HL-60/S4 (cell line): ENCODE results near the gene SNX30.
"Not testable (repeated sequence)": the region's sequence is repeated elsewhere in the genome, so short reads cannot be mapped to it uniquely, and the experiment has no call there.

ENCODE experiments used
- in situ Hi-C: fragments of 300-500 bp; cut with MboI; formaldehyde crosslinking; loops from 2 replicates; pipeline ENCODE4 v1.14.3; 2022; ENCODE audit warnings: low sequenced_read_pairs

The SNX30 gene

DNA sequence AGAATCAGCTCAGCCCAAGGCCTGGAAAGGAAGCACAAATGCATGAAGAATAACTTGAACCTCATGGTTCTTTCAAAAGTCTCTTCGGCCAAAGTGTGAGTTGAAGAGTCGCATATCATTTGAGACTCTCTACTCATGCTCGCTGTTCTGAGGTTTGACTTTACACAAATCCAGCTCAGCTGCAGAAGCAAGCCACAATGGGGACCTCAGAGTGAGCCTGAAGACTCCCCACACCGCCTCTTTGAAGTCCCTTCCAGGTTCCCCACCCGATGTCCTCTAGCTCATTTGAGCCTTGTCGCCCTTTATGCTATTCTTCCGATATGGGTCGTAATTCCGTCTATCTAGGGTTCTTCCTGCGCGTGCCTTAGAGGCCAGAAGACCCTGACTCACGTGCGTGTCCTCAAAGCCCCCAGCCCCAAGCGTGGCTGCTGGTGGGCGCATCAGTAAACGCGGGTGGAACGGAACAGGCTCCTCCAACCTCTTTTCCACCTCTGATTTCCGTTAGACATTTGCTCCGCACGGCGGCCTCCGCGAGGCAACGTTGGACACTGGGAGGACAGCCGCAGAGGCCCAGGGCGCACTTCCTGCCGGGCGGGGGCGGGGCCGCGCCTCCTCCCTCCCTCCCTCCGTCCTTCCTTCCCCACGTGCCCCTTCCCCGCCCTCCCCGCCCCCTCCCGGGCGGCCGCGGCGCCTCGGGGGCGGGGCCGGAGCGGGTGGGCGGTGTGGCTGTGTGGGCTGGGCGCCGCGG is at the start of gene SNX30:
Gene SNX30, plus strand, starts transcription at position 745 of the 748 bp plus-strand sequence. CDS start 242 bp downstream, outside the sequence.
- in situ Hi-C loops, result no loop called here

- in situ Hi-C loops, result no loop called here
Measured at GRCh38 chr9:112703304-112703703, 47.3 kb upstream of the SNX30 start.

DNA sequence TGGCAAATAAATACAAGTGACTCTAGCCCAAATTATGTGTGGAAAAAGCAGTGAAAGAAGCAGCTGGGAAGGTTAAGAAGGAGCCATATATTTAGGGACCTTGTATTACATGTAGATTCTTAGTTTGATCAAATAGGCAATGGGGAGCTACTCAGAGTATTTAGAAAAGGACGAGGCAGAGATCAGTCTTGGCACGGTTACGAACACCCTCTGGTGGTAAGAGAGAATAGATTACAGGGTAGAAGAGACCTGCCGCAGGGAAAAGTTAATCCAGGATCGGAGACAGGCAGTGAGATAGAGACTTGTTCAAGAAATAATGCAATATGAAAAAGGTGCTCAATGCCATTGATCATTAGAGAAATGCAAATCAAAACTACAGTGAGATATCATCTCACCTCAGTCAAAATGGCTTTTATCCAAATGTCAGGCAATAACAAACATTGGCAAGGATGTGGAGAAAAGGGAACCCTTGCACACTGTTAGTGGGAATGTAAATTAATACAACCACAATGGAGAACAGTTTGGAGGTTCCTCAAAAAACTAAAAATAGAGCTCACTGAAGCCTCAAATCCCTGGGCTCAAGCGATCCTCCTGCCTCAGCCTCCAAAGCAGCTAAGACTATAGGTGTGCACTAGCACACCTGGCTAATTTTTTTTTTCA is 44.7 kb upstream of the SNX30 start:
- in situ Hi-C loops, result no loop called here

DNA sequence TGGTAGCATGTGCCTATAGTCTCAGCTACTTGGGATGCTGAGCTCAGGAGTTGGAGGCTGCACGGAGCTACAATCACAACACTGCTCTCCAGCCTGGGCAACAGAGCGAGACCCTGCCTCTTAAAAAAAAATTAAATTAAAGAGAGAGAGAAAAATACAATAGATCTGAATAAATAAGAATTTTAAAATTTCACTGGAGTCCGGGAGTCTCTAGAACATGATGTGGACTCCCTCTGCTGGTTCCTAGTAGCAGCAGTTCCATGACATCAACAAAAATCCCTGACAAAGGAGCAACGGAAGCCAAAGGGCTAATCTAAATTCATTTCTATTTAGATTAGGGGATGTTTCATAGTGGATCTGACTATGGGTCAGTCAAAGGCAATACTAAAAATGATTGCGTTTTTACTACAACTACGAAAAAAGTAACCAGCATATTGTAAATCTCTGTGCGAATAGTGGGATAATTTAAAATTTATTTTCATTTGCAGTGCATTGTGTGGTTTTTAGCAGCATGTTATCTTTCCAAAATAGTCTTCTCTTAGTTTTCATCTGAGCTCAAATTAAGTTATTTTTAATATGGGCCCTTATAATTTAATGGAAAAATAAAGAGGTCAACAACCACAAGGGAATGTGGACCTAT is 39.4 kb upstream of the SNX30 start:
- in situ Hi-C loops, result no loop called here

DNA sequence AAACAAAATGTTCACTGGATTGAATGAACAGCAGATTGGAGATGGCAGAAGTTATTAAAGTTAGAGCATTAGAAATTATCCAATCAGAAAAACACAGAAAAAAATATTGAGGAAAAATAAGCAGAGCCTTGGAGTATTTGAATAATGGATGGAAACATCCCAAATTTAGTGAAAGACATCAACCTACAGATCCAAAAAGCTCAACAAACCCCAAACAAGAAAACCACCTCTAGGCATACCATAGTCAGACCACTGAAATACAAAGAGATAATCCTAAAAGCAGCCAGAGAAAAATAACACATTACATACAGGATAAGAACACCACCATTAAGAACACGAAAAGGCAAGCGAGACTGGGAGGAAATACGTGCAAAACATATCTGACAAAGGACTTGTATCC is 37.9 kb upstream of the SNX30 start:
- in situ Hi-C loops, result no loop called here

- in situ Hi-C loops, result no loop called here
Measured at GRCh38 chr9:112717661-112718331, 32.8 kb upstream of the SNX30 start, which contains the start of gene INIP. Gene INIP (minus strand): TSS chr9:112718117. CDS start chr9:112716485, 1,632 bp downstream.

- in situ Hi-C loops, result no loop called here
Measured at GRCh38 chr9:112719241-112719691, 31.3 kb upstream of the SNX30 start.

DNA sequence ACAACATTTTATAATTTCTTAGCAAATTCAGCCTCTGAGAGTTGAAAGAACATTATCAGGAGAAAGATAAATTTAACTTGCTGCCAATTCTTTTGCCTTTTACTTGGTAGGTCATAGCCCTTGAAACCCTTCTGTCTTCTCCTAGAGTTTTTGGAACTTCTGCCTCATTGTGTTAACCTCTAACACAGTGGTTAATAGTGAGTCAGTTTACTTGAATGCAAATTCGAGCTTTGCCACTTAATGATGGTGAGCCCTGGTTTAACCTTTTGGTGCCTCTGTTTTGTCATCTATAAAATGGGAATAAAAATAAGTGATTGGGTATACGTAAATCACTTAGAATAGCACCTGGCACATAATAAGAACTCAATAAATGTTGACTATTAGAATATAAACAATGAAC is 30.9 kb upstream of the SNX30 start:
- in situ Hi-C loops, result no loop called here

DNA sequence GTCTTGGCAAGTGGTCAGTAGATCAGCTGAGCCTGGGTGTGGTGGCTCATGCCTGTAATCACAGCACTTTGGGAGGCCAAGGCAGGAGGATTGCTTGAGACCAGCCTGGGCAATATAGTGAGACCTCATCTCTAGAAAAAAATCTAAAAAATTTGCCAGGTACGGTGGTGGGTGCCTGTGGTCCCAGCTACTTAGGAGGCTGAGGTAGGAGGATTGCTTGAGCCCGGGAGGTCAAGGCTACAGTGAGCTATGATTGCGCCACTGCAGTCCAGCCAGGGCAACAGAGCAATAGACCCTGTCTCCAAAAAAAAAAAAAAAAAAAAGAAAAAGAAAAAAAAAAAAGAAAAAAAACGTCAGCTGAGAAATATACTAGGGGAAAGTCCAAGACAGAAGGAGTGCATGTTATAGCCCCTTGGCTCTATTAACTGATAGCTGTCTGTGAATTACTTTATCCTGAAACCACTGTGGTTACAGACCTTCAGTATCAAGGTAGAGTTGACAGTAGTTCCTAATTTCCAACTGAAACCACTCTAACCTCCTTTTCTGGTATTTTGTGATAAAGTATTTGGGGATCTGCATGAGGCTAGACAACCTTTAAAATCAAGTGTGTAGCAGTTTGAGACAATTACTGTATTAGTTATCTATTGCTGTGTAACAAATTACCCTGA is 30.3 kb upstream of the SNX30 start:
- in situ Hi-C loops, result no loop called here

GRCh38 chr9:112722749-112723148 is 27.8 kb upstream of the SNX30 start:
- in situ Hi-C loops, result not testable (repeated sequence)

- in situ Hi-C loops, result no loop called here
Measured at GRCh38 chr9:112725961-112726360, 24.6 kb upstream of the SNX30 start.

DNA sequence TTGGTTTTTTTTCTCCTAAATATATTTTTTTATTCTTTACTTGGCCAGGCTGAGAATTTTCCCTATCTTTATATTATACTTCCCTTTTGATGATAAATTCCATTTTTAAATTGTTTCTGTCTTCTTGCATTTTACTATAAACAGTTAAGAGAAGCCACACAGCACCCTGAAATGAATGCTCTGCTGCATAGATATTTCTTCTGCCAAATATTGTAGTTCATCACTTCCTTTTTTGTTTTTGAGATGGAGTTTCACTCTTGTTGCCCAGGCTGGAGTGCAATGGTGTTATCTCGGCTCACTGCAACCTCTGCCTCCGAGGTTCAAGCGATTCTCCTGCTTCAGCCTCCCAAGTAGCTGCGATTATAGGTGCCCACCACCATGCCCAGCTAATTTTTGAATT is 24.1 kb upstream of the SNX30 start:
- in situ Hi-C loops, result no loop called here

DNA sequence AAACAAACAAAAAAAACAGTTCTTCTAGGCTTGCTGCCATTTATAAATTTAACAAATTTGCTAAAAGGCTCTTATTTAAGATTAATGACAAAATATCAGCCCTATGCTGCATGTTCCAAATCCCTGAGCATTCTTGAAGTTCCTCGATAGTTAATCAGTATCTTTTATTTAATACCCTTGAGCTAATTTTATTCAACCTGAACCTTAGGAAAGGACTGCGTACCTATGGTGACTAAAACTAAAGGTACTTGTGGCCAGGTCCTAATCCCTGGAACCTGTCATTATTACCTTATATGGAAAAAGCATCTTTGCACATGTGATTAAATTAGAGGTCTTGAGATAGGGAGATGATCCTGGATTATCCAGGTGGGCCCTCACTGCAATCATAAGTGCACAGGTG is 22.2 kb upstream of the SNX30 start:
- in situ Hi-C loops, result no loop called here

GRCh38 chr9:112731971-112732370 is 18.6 kb upstream of the SNX30 start:
- in situ Hi-C loops, result no loop called here

DNA sequence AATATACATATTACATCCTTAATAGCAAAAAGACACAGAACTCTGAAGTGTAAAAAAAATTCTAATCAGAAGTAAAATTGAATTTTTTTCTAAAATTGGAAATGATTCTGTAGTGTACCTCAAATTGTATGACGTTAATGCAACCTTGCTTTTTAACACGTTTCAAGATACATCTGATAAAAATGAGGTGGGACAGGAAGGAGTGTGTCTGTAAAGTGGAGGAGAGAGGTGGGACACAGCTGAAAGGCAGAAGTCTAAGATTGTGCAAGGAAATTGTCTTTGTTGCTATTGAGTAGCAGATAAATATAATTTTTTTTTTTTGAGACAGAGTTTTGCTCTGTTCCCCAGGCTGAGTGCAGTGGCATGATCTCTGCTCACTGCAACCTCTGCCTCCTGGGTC is 15.7 kb upstream of the SNX30 start:
- in situ Hi-C loops, result no loop called here

DNA sequence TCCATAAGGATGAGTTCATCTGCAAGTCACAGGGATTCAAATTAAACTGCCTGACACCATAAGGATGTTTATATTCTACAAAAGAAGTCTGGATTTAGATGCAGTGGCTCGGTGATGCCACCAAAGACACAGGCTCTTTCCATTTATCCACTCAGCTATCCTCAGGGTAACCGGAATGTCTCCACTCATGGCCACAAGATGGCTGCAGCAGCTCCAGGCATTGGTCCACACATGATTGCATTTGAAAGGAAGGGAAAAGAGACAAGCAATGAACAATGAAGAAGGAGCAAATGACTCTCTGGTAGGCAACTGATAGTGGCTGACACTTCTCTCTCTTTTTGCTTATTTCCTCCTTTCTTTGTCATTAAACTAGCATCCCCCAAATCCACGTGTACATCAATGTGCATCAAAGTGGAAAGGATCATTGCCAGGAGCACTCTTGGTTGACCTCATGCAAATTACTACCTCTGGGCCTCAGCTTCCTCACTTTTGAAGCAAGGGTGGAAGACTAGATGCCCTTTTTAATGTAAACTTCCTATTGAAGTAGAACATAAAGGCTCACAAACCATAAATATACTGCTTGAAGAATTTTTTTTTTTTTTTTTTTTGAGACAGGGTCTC is 7.2 kb upstream of the SNX30 start:
- in situ Hi-C loops, result no loop called here

GRCh38 chr9:112744177-112744576 is 6.4 kb upstream of the SNX30 start:
- in situ Hi-C loops, result no loop called here

- in situ Hi-C loops, result no loop called here
Measured at GRCh38 chr9:112747094-112747493, 3.5 kb upstream of the SNX30 start.

DNA sequence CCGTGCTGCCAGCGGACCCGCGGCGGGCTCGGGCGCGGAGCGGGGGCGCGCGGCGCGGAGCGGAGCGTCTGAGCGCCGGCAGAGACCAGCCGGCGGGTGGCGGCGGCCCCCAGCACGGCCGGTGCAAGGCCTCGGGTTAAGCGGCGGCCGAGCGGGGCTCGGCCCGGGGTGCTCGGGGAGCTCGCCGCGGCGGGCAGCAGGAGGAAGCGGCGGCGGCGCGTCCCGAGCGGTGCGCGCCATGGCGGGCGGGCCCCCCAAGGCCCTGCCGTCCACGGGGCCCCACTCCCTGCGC is 150 bp downstream of the SNX30 start:
- in situ Hi-C loops, result no loop called here

DNA sequence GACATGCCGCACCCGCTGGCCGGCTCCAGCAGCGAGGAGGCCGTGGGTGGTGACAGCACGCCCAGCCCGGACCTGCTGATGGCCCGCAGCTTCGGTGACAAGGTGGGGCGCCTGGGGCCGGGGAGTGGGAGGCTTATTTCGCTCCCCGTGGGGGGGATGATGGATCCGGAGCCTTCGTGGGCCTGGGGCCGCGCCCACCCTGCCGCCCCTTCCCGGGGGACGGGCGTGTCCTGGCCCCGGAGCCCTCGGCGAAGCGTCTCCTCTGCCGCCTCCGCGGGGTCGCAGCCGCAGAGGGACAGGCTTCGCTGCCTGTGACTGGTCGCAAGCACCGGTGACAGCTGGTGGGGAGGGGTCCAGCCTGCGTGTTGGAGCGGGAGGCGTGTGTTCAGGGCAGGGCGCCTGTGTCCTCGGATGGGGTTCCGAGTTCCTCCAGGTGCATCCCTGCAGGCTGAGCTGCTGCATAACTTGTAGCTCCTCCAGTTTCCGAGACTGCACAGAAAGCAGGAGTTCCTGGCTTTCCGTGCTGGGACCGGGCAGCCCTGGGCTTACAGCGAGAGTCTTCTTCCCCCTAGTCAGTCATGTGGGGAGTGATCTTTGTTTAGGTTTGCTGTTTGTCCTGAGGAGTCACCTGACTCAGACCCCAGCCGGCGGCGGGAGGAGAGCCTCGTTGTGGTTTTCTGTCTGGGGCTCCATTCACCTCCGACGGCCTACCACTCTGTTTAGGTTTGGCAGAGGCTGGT is 666 bp downstream of the SNX30 start:
- in situ Hi-C loops, result no loop called here
